Mammary epithelial cell (primary cell): ENCODE results near the gene CHRD.

Experiments used
- CTCF ChIP-seq, 2 donors: IDR thresholded peaks in 1 of 2; conservative IDR thresholded peaks in 1 of 2; 2 replicates each; pipeline ENCODE4 v1.5.1; 2011 to 2012; ENCODE audit warnings: inconsistent platforms in 2 of 2, low read length in 2 of 2, mild to moderate bottlenecking in 2 of 2, control low read depth in 1 of 2, low read depth in 1 of 2; ENCODE audit not compliant: insufficient read depth in 1 of 2; ENCODE audit errors: extremely low read depth in 1 of 2
- EZH2 ChIP-seq: IDR thresholded peaks from 2 replicates; pipeline ENCODE4 v1.6.1; 2012; ENCODE audit warnings: low read length, inconsistent platforms, borderline replicate concordance

DNA sequence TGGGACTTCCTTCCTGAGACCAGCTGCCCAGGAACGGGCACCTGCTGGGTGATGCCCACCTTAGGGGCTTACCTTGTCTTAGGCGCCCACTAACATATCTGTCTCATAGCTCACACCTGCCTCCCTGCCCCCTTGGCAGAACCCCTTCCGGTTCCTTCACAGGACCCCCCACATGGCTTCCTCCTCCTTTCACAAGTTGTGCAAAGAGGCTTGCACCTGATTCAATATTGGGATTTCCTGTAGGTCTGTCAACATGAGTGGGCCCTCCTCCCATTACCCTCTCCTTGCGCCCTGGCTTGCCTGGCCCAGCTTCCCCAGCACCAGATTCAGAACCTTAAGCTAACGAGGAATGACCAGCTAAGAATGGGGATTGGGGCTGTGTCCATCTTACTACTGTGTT, 2.5 kb upstream of the CHRD start:
- no peak for TF ChIP-seq CTCF (conservative IDR thresholded peaks at IDR 0.05 in 1 of 2, IDR thresholded peaks at IDR 0.05 in 1 of 2; ENCODE audit: extremely low read depth in 1 of 2, insufficient read depth in 1 of 2, low read depth in 1 of 2, low read length in 2 of 2)
- TF ChIP-seq EZH2 = no peak
